GM19372 (cell line): ENCODE measurements around the gene PDE4B.

Experiments used
- ATAC-seq: cut with Tn5 transposase; IDR thresholded peaks from one replicate; pipeline ENCODE4 v1.9.1; 2021; ENCODE audit warnings: mild to moderate bottlenecking, low read depth, moderate library complexity; ENCODE audit not compliant: unreplicated experiment

The PDE4B gene

GRCh38 chr1:66168948-66169671, 376.4 kb downstream of the PDE4B start:
- ATAC-seq: no peak

GRCh38 chr1:66172272-66172671, 379.6 kb downstream of the PDE4B start:
- no peak for ATAC-seq

DNA sequence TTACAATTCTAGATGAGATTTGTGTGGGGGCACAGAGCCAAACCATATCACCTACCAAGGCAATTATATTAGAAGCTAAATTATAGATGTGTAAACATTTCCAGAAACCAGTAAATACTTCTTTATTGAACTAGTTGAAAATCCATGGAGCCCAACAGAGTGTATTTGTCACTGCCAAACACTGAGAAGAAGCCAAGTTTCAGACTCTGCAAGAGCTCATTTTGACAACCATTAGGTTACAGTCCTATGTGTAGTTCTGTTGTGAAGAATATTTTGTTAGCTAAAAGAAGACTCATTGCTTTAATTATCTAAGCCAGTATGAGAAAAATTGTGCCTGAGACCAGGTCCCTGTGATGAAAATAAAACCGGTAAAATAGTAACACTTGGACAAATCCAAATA, 382.4 kb downstream of the PDE4B start:
- no peak for ATAC-seq

- no peak for ATAC-seq
Measured at GRCh38 chr1:66175581-66175980, 382.9 kb downstream of the PDE4B start.

DNA sequence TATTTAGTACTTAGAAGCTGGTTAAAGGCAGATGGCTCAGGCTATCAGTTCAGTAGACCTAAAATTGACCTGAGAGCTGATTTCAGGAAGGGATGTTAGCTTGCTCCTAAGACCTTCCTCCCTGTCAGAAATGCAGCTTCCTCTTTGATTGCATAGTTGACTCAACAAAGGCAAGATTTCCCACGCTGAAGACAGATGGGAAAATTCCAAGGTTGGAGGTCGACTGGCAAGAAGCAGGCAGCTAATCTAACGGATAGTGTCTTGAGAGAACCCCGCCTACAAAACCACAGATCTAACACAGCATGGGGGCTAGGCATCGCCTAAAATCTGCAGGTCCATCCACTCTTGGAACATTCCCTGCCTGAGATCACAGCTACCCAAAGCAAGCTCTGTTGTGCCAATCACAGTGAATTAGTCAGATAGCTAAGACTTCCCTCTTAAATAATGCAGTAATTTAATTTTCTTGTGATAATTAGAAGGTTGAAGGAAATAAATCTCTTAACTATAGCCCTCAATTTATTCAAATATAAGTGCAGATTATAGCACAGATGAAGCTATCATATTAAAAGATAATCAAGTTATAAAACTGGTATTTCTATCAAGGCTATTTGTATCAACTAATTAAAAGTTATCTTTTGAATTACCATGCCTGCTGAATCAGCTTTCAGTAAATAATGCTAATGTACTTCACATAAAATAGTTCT, 383.5 kb downstream of the PDE4B start:
- ATAC-seq: no peak

- no peak for ATAC-seq
Measured at GRCh38 chr1:66176832-66177231, 384.1 kb downstream of the PDE4B start.

- no peak for ATAC-seq
Measured at GRCh38 chr1:66177510-66177909, 384.8 kb downstream of the PDE4B start.

DNA sequence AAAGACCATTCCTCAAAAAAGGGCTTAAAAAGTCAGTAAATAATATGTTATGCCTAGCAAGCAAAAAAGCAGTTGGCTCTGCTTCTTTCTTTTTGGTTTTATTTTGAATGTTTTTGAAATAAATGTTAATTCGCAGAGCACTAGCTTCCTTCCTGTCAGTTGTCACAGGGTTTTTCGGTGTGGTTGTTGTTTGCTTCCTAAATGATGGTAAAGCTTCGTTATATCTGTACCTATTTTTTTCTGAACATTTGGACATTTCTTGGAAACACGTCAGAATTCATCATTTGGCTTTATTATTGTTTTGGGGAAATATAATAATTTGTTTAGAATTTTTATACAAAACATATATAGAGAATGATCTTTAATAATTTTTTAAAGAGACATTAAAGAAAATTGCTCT, 389.3 kb downstream of the PDE4B start:
- ATAC-seq: no peak

- no peak for ATAC-seq
Measured at GRCh38 chr1:66182551-66183178, 390.0 kb downstream of the PDE4B start.

GRCh38 chr1:66183400-66183799, 390.7 kb downstream of the PDE4B start:
- no peak for ATAC-seq

- ATAC-seq: no peak
Measured at GRCh38 chr1:66197120-66197519, 404.4 kb downstream of the PDE4B start.

GRCh38 chr1:66197785-66198184, 405.1 kb downstream of the PDE4B start:
- no peak for ATAC-seq

- ATAC-seq: no peak
Measured at GRCh38 chr1:66206563-66207144, 414.0 kb downstream of the PDE4B start.

GRCh38 chr1:66207484-66207883, 414.8 kb downstream of the PDE4B start:
- ATAC-seq: no peak

DNA sequence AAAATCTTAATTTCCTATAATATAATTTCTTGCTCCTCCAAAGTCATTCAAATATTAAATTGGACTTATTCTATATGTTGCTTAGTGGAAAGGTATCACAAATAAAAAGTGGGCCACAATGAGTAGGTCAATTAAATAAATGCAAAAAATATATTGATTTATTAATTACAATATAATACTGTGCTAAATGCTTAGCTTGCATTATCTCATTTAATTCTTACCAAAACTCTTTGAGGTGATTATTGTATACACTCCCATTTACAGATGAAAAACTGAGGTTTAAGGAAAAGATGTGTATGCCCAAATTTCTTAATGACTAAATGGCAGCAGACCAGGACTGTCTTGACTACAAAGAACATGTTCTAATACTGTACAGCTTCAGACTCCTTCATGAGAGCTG, 415.9 kb downstream of the PDE4B start:
- ATAC-seq: no peak

- no peak for ATAC-seq
Measured at GRCh38 chr1:66210635-66211244, 418.0 kb downstream of the PDE4B start.

DNA sequence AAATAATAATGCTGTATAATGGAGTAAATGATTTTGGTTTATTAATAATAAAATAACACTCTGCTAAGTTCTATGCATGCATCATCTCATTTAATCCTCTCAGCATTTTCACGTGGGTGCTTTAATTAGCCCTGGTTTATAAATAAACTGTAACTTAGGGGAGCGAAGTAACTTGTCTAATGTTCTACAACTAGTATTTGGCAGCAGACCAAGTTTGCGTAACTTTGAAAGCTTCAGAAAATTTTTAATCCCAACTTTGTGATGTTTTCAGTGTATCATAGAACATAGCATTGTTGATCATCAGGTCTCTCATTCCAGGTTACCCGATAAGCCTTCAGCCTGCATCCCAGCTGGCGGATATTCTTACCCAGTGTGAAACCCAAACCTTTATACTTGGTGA, 418.8 kb downstream of the PDE4B start:
- ATAC-seq: no peak

GRCh38 chr1:66213491-66213890, 420.8 kb downstream of the PDE4B start:
- no peak for ATAC-seq

- ATAC-seq: no peak
Measured at GRCh38 chr1:66214901-66215300, 422.2 kb downstream of the PDE4B start.

DNA sequence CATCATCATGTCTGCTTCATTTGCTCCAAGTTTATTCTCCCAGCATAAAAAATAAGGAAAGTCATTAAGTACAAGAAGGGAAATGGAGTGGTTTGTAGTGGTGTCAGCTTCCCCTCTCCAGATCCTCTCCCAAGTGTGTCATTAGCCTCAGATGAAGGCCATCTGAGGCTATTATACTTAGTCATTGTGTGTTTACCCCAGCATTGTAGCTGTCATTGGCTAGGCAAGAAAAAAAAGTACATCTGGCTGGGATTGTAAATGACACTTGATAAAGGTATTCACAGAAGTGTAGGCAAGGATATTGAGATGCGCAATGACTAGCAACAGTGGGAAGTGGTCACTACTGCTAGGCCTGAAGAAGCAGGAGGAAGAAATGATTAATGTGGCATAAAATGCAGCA, 424.3 kb downstream of the PDE4B start:
- ATAC-seq: no peak

- no peak for ATAC-seq
Measured at GRCh38 chr1:66217561-66217960, 424.9 kb downstream of the PDE4B start.
